HG03460 (cell line): ENCODE measurements around the gene IST1.
"Not testable (repeated sequence)": the region's sequence is repeated elsewhere in the genome, so short reads cannot be mapped to it uniquely, and the experiment has no call there.

Experiments
- ATAC-seq: cut with Tn5 transposase; IDR thresholded peaks from one replicate; pipeline ENCODE4 v1.9.1; 2021; ENCODE audit not compliant: unreplicated experiment

The IST1 gene

GRCh38 chr16:71880176-71880575, 15.2 kb upstream of the IST1 start:
- ATAC-seq, result no peak

- ATAC-seq, result peak; percentile 47
Measured at GRCh38 chr16:71882505-71883167, 12.7 kb upstream of the IST1 start.

GRCh38 chr16:71883168-71883848, 12.0 kb upstream of the IST1 start:
- peak; percentile 41 for ATAC-seq

GRCh38 chr16:71883849-71884638, 11.3 kb upstream of the IST1 start, which contains the start of gene ZNF821:
ZNF821 (minus strand) TSS chr16:71884182; CDS start chr16:71879946, 4,236 bp downstream.
- ATAC-seq, result peak; percentile 51

GRCh38 chr16:71885261-71885650, 10.1 kb upstream of the IST1 start:
- ATAC-seq, result no peak

GRCh38 chr16:71889147-71889546, 6.2 kb upstream of the IST1 start:
- no peak for ATAC-seq

- ATAC-seq, result no peak
Measured at GRCh38 chr16:71893888-71894228, 1.5 kb upstream of the IST1 start.

GRCh38 chr16:71894229-71894920, 956 bp upstream of the IST1 start:
- peak; percentile 24 for ATAC-seq

- ATAC-seq, result peak; percentile 23
Measured at GRCh38 chr16:71895679-71896365, 491 bp downstream of the IST1 start.

- no peak for ATAC-seq
Measured at GRCh38 chr16:71896764-71897368, 1.5 kb downstream of the IST1 start.

GRCh38 chr16:71899171-71899570, 3.8 kb downstream of the IST1 start:
- no peak for ATAC-seq

GRCh38 chr16:71902656-71903365, 7.5 kb downstream of the IST1 start:
- ATAC-seq, result no peak

GRCh38 chr16:71903608-71904007, 8.3 kb downstream of the IST1 start:
- no peak for ATAC-seq

GRCh38 chr16:71904239-71904638, 8.9 kb downstream of the IST1 start:
- no peak for ATAC-seq

- ATAC-seq, result not testable (repeated sequence)
Measured at GRCh38 chr16:71905765-71906164, 10.4 kb downstream of the IST1 start.

- ATAC-seq, result no peak
Measured at GRCh38 chr16:71911121-71911520, 15.8 kb downstream of the IST1 start.

- ATAC-seq, result no peak
Measured at GRCh38 chr16:71912534-71913275, 17.4 kb downstream of the IST1 start.

- ATAC-seq, result no peak
Measured at GRCh38 chr16:71914802-71915201, 19.5 kb downstream of the IST1 start.

- ATAC-seq, result no peak
Measured at GRCh38 chr16:71915350-71915749, 20.0 kb downstream of the IST1 start.
